ENCODE measurements around the gene RASL10B. TPM values are rescaled to one million over a fixed set of nuclear protein-coding genes. Genes with fewer than 3 reads are reported as not detected.

Gene RASL10B
- total and polyA plus RNA-seq, 10 of the 15 experiments (the other 5 are each of a cell fraction or from before 2014, with no cell fraction given), result not detected

GRCh38 chr17:35775039-35775438, 43.6 kb downstream of the RASL10B start (continued):
- TF ChIP-seq, protein P1, sequence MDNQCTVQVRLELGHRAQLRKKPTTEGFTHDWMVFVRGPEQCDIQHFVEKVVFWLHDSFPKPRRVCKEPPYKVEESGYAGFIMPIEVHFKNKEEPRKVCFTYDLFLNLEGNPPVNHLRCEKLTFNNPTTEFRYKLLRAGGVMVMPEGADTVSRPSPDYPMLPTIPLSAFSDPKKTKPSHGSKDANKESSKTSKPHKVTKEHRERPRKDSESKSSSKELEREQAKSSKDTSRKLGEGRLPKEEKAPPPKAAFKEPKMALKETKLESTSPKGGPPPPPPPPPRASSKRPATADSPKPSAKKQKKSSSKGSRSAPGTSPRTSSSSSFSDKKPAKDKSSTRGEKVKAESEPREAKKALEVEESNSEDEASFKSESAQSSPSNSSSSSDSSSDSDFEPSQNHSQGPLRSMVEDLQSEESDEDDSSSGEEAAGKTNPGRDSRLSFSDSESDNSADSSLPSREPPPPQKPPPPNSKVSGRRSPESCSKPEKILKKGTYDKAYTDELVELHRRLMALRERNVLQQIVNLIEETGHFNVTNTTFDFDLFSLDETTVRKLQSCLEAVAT (IDR thresholded peaks at IDR 0.05), result no peak
- no peak for TF ChIP-seq RAD51 (IDR thresholded peaks at IDR 0.05)
- no peak for TF ChIP-seq ZSCAN29 (IDR thresholded peaks at IDR 0.05)
- no peak for TF ChIP-seq CBFB (IDR thresholded peaks at IDR 0.05; ENCODE audit: low read depth)

GRCh38 chr17:35775583-35775982, 44.1 kb downstream of the RASL10B start:
- ATAC-seq (no peak), FAIRE-seq (no peak), DNase-seq (ENCODE audit: low read depth, low spot score) (no peak)
- Histone ChIP-seq H3K79me2 (ENCODE audit: control insufficient read depth, insufficient read depth, low read length) (no peaks in the 10 kb centered on the region), H3K27me3 (replicated peaks in 1 of 2; ENCODE audit: control insufficient read depth in 2 of 2, insufficient read depth in 2 of 2, low read length in 1 of 2) (peaks cover 3 to 5% of the 10 kb centered on the region in 2 experiments), H3K27ac (ENCODE audit: control insufficient read depth, insufficient read depth) (no peak overlapping the region), H3K4me3 (no peak overlapping the region), H3K9me3 (replicated peaks; ENCODE audit: control insufficient read depth, insufficient read depth, low read length) (no peaks in the 10 kb centered on the region), H4K20me1 (ENCODE audit: control insufficient read depth, insufficient read depth) (no peaks in the 10 kb centered on the region), H3K36me3 (ENCODE audit: control insufficient read depth in 2 of 2, insufficient read depth in 2 of 2, low read length in 1 of 2) (no peaks in the 10 kb centered on the region), H3K9ac (ENCODE audit: control insufficient read depth, insufficient read depth, low read length) (no peak overlapping the region), H3K4me1 (ENCODE audit: control insufficient read depth, insufficient read depth, low read length) (no peaks in the 10 kb centered on the region), H2AFZ (ENCODE audit: control insufficient read depth, low read depth, low read length) (no peak overlapping the region), H3K4me2 (ENCODE audit: control insufficient read depth, insufficient read depth) (no peak overlapping the region)
- TF ChIP-seq CEBPB (IDR thresholded peaks at IDR 0.05; ENCODE audit: borderline replicate concordance in 1 of 2, low read depth in 2 of 2, low read length in 2 of 2) (no peak), RBBP5 (conservative IDR thresholded peaks at IDR 0.05) (no peak), ZNF274 (IDR thresholded peaks at IDR 0.05; ENCODE audit: insufficient read depth, insufficient read length) (no peak), RB1 (IDR thresholded peaks at IDR 0.05; ENCODE audit: borderline replicate concordance) (no peak), NFXL1 (IDR thresholded peaks at IDR 0.05; ENCODE audit: borderline replicate concordance) (no peak), NRF1 (conservative IDR thresholded peaks at IDR 0.05; ENCODE audit: low read depth, low read length) (no peak), WRNIP1 (IDR thresholded peaks at IDR 0.05; ENCODE audit: borderline replicate concordance, low read depth, low read length) (no peak), ETV6 (conservative IDR thresholded peaks at IDR 0.05 in 1 of 2, IDR thresholded peaks at IDR 0.05 in 1 of 2; ENCODE audit: borderline replicate concordance in 1 of 2, low read depth in 1 of 2) (no peak), MTA2 (IDR thresholded peaks at IDR 0.05; ENCODE audit: low read depth) (no peak), YBX1 (IDR thresholded peaks at IDR 0.05) (no peak)
- POLR2A ChIA-PET, result no interaction called here
- in situ Hi-C loops (cut with MboI) (no loop called here), intact Hi-C loops (cut with micrococcal nuclease; ENCODE audit: unreplicated experiment) (no loop called here)
- RAD21 ChIA-PET (ENCODE audit: unreplicated experiment), result no interaction called here
- no TSS peak for BruUV-seq (replicated peaks)
- WGBS (ENCODE audit: insufficient coverage, insufficient replicate concordance, low lambda C conversion rate, missing lambda C conversion rate), result 11% methylated on average over 6 of the region's 6 CpGs
- CTCF ChIA-PET, result interaction anchor here (1.0 kb wide), 1 partner anchor 11 kb away, joined by 5 read pairs; no protein-coding TSS in a partner anchor
- SMC1A ChIA-PET (ENCODE audit: uncharacterized antibody, unreplicated experiment), result interaction anchor here (1.2 kb wide), 1 partner anchor 33 kb away, joined by 3 read pairs; the partner anchor contains the start of gene TAF15

Data from GM12878 (cell line).